Liver (tissue), 9 donors: ENCODE results near the gene MED19. TPM values are rescaled to one million over a fixed set of nuclear protein-coding genes. Genes with fewer than 3 reads are reported as not detected.
A peak's percentile ranks its signal among the peaks of the same experiment; 100 is the strongest.

Experiments used
- DNase-seq: peaks from one replicate; pipeline ENCODE4 v3.0.0-alpha.2; 2017; ENCODE audit warnings: low spot score
- H3K27ac ChIP-seq, 2 donors: one replicate each; pipeline ENCODE4 v1.7.0; 2013; ENCODE audit warnings: inconsistent platforms in 2 of 2, low read length in 2 of 2, control low read depth in 1 of 2, low read depth in 1 of 2, mild to moderate bottlenecking in 1 of 2
- H3K27me3 ChIP-seq, 4 donors: one replicate each; pipeline versions ENCODE4 v1.6.1 to v1.7.0; 2013; ENCODE audit warnings: low read length in 3 of 4, inconsistent platforms in 1 of 4, mild to moderate bottlenecking in 1 of 4, moderate library complexity in 1 of 4; ENCODE audit not compliant: control insufficient read depth in 4 of 4, insufficient read depth in 4 of 4
- H3K36me3 ChIP-seq, 4 donors: one replicate each; pipeline versions ENCODE4 v1.6.1 to v1.7.0; 2013; ENCODE audit warnings: low read length in 3 of 4, mild to moderate bottlenecking in 3 of 4, low read depth in 1 of 4, moderate library complexity in 1 of 4; ENCODE audit not compliant: control insufficient read depth in 4 of 4, insufficient read depth in 3 of 4
- H3K4me1 ChIP-seq, 4 donors: one replicate each; pipeline versions ENCODE4 v1.6.1 to v1.7.0; 2013; ENCODE audit warnings: low read length in 3 of 4, mild to moderate bottlenecking in 3 of 4, moderate library complexity in 1 of 4; ENCODE audit not compliant: control insufficient read depth in 4 of 4, insufficient read depth in 4 of 4
- H3K4me3 ChIP-seq, 3 donors: one replicate each; pipeline versions ENCODE4 v1.6.1 to v1.7.0; 2013; ENCODE audit warnings: low read length in 3 of 3, control low read depth in 1 of 3, low read depth in 1 of 3, mild to moderate bottlenecking in 1 of 3
- H3K9ac ChIP-seq, 2 donors: one replicate each; pipeline ENCODE4 v1.7.0; 2013; ENCODE audit warnings: low read length in 2 of 2, mild to moderate bottlenecking in 2 of 2, moderate library complexity in 2 of 2, control low read depth in 1 of 2, low read depth in 1 of 2
- H3K9me3 ChIP-seq, 4 donors: one replicate each; pipeline versions ENCODE4 v1.6.1 to v1.7.0; 2013; ENCODE audit warnings: low read length in 3 of 4; ENCODE audit not compliant: control insufficient read depth in 4 of 4
- ATF3 ChIP-seq: IDR thresholded peaks from 2 replicates; pipeline ENCODE4 v1.6.1; 2016; ENCODE audit warnings: antibody characterized with exemption
- CTCF ChIP-seq: fragments of 150-350 bp; IDR thresholded peaks from 2 replicates; pipeline ENCODE4 v1.5.1; 2017; ENCODE audit warnings: improper control_type of control experiment, low read depth, low read length; ENCODE audit not compliant: missing input control
- EGR1 ChIP-seq, 2 donors: IDR thresholded peaks; 2 replicates each; pipeline ENCODE4 v1.6.1; 2016 to 2018; ENCODE audit warnings: antibody characterized with exemption in 2 of 2, low read depth in 2 of 2
- GABPA ChIP-seq, 2 donors: IDR thresholded peaks in 1 of 2; conservative IDR thresholded peaks in 1 of 2; 2 replicates each; pipeline ENCODE4 v1.6.1; 2016; ENCODE audit warnings: antibody characterized with exemption in 2 of 2, mild to moderate bottlenecking in 1 of 2, moderate library complexity in 1 of 2
- HNF4A ChIP-seq, 2 donors: conservative IDR thresholded peaks; 2 replicates each; pipeline ENCODE4 v1.6.1; 2016; ENCODE audit warnings: antibody characterized with exemption in 2 of 2, mild to moderate bottlenecking in 2 of 2
- MAX ChIP-seq: IDR thresholded peaks from 2 replicates; pipeline ENCODE4 v1.6.1; 2016; ENCODE audit warnings: antibody characterized with exemption
- RAD21 ChIP-seq, 2 donors: IDR thresholded peaks; 2 replicates each; pipeline ENCODE4 v1.6.1; 2016; ENCODE audit warnings: antibody characterized with exemption in 2 of 2, mild to moderate bottlenecking in 2 of 2
- REST ChIP-seq: IDR thresholded peaks from 2 replicates; pipeline ENCODE4 v1.6.1; 2016; ENCODE audit warnings: antibody characterized with exemption, mild to moderate bottlenecking
- RXRA ChIP-seq, 2 donors: IDR thresholded peaks; 2 replicates each; pipeline ENCODE4 v1.6.1; 2017 to 2018; ENCODE audit warnings: antibody characterized with exemption in 2 of 2, mild to moderate bottlenecking in 1 of 2
- TAF1 ChIP-seq: conservative IDR thresholded peaks from 2 replicates; pipeline ENCODE4 v1.6.1; 2016; ENCODE audit warnings: antibody characterized with exemption, mild to moderate bottlenecking
- WGBS: extraction: QIAGEN DNeasy Blood & Tissue Kit; methylation state at CpG from one replicate; pipeline ENCODE4 v1.1.7; 2013; 5-methylcytosine and 5-hydroxymethylcytosine counted together
- polyA plus RNA-seq, 2 donors: library from polyadenylated mRNA; stranded (reverse) in 1 of 2; unstranded in 1 of 2; fragments of 200-250 nt in 1 of 2; fragments of >200 nt in 1 of 2; fragmentation: Nextera tagmentation in 1 of 2; extraction: Ambion mirVana in 1 of 2; gene quantifications; one replicate each; pipeline versions ENCODE4 v1.2.1 to v1.2.3, GENCODE V29; 2013 to 2015
- total RNA-seq, 2 donors: library from RNA; depleted of rRNA; stranded (reverse); fragments of >200 nt; gene quantifications; one replicate each; pipeline ENCODE4 v1.2.3, GENCODE V29; 2014
- donor health status: healthy.
- donor health status: healthy.
- donor health status: healthy.
- donor health status: healthy.
- donor health status: healthy.

The MED19 gene
- total and polyA plus RNA-seq, 4 donors, result 4.4 to 11.3 (median 6.5) TPM

GRCh38 chr11:57675176-57675941 is 36.7 kb downstream of the MED19 start:
- DNase-seq, result no peak
- H3K36me3 ChIP-seq, result peaks cover 8 to 25% (median 19%) of the 10 kb centered on the region in 4 donors
- H3K27me3 ChIP-seq, result no peaks in the 10 kb centered on the region
- no peak overlapping the region for H3K9ac ChIP-seq
- H3K4me1 ChIP-seq, result peaks cover 10 to 29% (median 18%) of the 10 kb centered on the region in 4 donors
- H3K27ac ChIP-seq, result peak overlapping the region; percentile 0 to 54
- no peaks in the 10 kb centered on the region for H3K9me3 ChIP-seq
- 92% methylated on average over 3 of the region's 3 CpGs for WGBS
- H3K4me3 ChIP-seq, result no peak overlapping the region
- TF ChIP-seq GABPA (IDR thresholded peaks at IDR 0.05 in 1 of 2, conservative IDR thresholded peaks at IDR 0.05 in 1 of 2), result no peak

GRCh38 chr11:57674251-57674650 is 37.8 kb downstream of the MED19 start:
- Histone ChIP-seq H3K4me3 (no peak overlapping the region), H3K9me3 (no peaks in the 10 kb centered on the region), H3K27ac (no peak overlapping the region), H3K9ac (no peak overlapping the region), H3K4me1 (peaks cover 6 to 20% (median 16%) of the 10 kb centered on the region in 4 donors), H3K36me3 (peaks cover 8 to 25% (median 19%) of the 10 kb centered on the region in 4 donors), H3K27me3 (no peaks in the 10 kb centered on the region)
- TF ChIP-seq ATF3 (no peak), MAX (no peak), RAD21 (IDR thresholded peaks at IDR 0.05) (no peak), EGR1 (IDR thresholded peaks at IDR 0.05; ENCODE audit: low read depth in 2 of 2) (no peak), GABPA (IDR thresholded peaks at IDR 0.05 in 1 of 2, conservative IDR thresholded peaks at IDR 0.05 in 1 of 2) (no peak), HNF4A (conservative IDR thresholded peaks at IDR 0.05) (no peak), REST (no peak)
- no peak for DNase-seq

GRCh38 chr11:57668434-57668782 is 43.6 kb downstream of the MED19 start:
- Histone ChIP-seq H3K27me3 (no peaks in the 10 kb centered on the region), H3K4me3 (peak overlapping the region; percentile 94 to 98 (median 96)), H3K36me3 (peaks cover 5 to 18% (median 13%) of the 10 kb centered on the region in 4 donors), H3K4me1 (peaks cover 2 to 23% (median 18%) of the 10 kb centered on the region in 4 donors), H3K9ac (peak overlapping the region; percentile 95 to 97), H3K9me3 (no peaks in the 10 kb centered on the region), H3K27ac (peak overlapping the region; percentile 97 to 99)
- TF ChIP-seq TAF1, result no peak
- TF ChIP-seq HNF4A (conservative IDR thresholded peaks at IDR 0.05), result no peak
- no peak for TF ChIP-seq REST
- no peak for TF ChIP-seq CTCF
- TF ChIP-seq RXRA (IDR thresholded peaks at IDR 0.05), result no peak
- no peak for DNase-seq
- WGBS, result under 1% methylated on average over 31 of the region's 31 CpGs
